ENCODE data around the gene ARRB1. TPM values are rescaled to one million over a fixed set of nuclear protein-coding genes. Genes with fewer than 3 reads are reported as not detected.

ARRB1 gene
- total and polyA plus RNA-seq, 12 donors, result 4.9 to 54.2 (median 31.0) TPM

DNA sequence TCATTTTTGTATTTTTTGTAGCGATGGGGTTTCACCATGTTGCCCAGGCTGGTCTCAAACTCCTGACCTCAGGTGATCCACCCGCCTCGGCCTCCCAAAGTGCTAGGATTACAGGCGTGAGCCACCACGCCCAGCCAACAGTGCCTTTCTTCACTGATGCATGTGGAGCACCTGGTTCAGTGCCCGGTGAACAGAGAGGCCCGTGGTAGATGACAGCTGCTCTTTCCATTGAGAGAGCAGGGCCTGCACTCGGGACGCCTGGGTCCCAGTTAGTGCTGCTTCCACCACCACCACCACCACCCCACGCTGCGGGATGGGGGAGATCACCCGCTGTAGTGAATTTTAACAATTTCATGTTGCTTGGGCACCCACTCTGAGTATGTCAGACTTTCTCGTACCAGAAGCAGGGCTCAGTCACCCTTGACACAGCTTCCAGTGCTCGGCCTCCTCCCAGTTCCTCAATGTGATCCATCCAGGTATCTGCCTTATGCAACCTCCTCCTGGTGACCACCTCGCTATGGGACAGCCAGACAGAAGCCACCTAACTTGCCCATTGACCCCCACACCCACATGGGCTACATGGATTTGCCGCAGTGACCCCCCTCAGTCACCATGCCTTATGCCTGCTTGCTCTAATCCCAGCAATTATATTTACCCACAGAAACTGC, 36.6 kb downstream of the ARRB1 start:
- no peak for TF ChIP-seq POLR2A (IDR thresholded peaks at IDR 0.05)
- TF ChIP-seq, protein P1, sequence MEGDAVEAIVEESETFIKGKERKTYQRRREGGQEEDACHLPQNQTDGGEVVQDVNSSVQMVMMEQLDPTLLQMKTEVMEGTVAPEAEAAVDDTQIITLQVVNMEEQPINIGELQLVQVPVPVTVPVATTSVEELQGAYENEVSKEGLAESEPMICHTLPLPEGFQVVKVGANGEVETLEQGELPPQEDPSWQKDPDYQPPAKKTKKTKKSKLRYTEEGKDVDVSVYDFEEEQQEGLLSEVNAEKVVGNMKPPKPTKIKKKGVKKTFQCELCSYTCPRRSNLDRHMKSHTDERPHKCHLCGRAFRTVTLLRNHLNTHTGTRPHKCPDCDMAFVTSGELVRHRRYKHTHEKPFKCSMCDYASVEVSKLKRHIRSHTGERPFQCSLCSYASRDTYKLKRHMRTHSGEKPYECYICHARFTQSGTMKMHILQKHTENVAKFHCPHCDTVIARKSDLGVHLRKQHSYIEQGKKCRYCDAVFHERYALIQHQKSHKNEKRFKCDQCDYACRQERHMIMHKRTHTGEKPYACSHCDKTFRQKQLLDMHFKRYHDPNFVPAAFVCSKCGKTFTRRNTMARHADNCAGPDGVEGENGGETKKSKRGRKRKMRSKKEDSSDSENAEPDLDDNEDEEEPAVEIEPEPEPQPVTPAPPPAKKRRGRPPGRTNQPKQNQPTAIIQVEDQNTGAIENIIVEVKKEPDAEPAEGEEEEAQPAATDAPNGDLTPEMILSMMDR (IDR thresholded peaks at IDR 0.05), result no peak
- DNase-seq, result no peak
- peak overlapping the region in 1 of 5 donors; percentile 45 for H3K27ac ChIP-seq
- H3K4me3 ChIP-seq, result no peak overlapping the region
- 83 to 94% (median 85%) methylated on average over 12 to 16 of the region's 16 CpGs for WGBS, 4 donors
- H3K4me1 ChIP-seq (replicated peaks in 1 of 2), result peaks cover 0 to 18% of the 10 kb centered on the region in 2 donors
- no peaks in the 10 kb centered on the region for H3K27me3 ChIP-seq
- intact Hi-C loops (cut with DNase I), result no loop called here
- H3K36me3 ChIP-seq (replicated peaks in 1 of 2), result no peaks in the 10 kb centered on the region
- H3K9me3 ChIP-seq (replicated peaks in 1 of 3), result no peaks in the 10 kb centered on the region

DNA sequence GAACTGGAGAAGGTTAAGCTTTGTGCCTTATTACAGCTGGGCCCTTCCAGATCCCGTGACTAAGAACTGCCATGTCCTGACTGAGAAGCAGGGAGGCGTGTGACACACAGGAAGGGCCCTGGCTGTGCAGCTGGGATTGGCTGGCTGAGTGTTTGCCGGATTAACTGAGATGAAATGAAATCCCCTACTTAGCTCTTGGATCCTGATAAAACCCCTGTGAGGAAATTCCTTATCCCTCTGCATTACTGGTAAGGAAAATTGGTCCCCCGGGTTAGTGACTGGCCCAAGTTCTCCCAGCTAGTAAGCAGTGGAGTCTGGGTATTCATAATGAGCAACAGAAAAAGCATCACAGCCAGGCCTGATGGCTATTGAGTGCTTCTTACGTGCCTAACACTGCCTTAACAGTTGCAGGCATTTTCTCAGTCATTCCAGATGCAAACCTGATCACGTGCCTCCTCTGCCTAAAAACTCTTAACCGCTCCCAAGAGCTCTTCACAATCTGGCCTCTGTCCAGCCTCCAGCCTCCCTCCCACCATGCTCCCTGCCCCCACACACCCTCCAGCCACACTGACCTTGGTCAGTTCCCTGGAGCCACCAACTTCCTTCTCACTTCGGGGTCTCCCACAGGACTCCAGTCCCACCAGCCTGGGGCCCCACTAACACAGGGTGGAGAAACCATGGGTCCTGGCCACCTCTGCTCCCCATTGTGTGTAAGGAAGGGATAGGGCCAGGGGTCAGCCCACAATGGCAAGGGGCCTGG, 37.8 kb downstream of the ARRB1 start:
- H3K27ac ChIP-seq, result peak overlapping the region in 2 of 5 donors; percentile 81 to 92
- peak in 6 of 7 donors; percentile 29 to 66 (median 38) for DNase-seq
- intact Hi-C loops (cut with DNase I), result no loop called here
- H3K9me3 ChIP-seq (replicated peaks in 1 of 3), result no peaks in the 10 kb centered on the region
- TF ChIP-seq, protein P1 (IDR thresholded peaks at IDR 0.05), result no peak
- TF ChIP-seq POLR2A (IDR thresholded peaks at IDR 0.05), result no peak
- H3K4me1 ChIP-seq (replicated peaks in 1 of 2), result peaks cover 0 to 18% of the 10 kb centered on the region in 2 donors
- H3K27me3 ChIP-seq, result no peaks in the 10 kb centered on the region
- WGBS, 4 donors, result 61 to 70% (median 64%) methylated on average over 8 of the region's 8 CpGs
- no peaks in the 10 kb centered on the region for H3K36me3 ChIP-seq (replicated peaks in 1 of 2)
- H3K4me3 ChIP-seq, result no peak overlapping the region

DNA sequence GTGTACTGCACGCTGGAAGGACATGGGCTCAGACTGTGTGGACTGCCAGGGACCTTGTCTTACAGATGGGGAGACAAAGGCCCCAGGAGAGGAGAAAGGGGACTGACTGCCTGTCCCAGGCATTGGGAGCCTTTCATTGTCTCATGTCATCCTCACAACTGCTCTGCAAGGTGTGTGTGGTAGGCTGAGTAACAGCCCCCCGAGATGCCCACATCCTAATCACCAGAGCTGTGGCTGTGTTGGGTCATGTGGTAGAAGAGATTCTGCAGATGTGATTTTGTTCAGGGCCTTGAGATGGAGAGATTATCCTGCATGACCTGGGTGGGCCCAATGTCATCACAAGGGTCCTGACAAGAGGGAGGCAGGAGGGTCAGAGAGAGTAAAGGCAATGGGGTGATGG, 39.1 kb downstream of the ARRB1 start:
- no peak overlapping the region for H3K4me3 ChIP-seq
- intact Hi-C loops (cut with DNase I), result no loop called here
- WGBS, 4 donors, result 63 to 87% (median 80%) methylated on average over 2 of the region's 2 CpGs

DNA sequence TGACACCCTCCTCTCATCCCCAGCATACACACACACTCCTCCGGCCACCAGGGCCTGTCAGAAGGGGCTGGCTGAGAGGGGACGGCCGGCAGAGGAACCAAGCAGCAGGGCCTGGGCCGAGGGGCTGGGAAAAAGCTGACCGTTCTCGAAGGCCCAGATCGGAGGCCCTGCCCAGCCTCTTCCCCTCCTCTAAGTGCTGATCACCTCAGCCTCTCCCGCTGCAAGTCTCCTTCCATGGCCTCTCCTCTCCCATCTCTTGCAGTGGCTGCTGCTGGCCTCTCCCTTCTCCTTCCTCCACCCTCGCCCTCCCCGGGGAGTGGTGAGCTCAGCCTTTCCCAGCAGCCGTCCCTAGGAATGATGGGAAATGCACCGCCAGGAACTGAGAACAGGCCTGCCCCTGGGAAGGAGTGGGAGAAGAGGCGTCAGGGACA, 39.6 kb downstream of the ARRB1 start:
- WGBS, 4 donors, result 60 to 76% (median 71%) methylated on average over 11 to 13 of the region's 13 CpGs
- Histone ChIP-seq H3K9me3 (replicated peaks in 1 of 3) (no peaks in the 10 kb centered on the region), H3K4me3 (no peak overlapping the region), H3K27me3 (no peaks in the 10 kb centered on the region), H3K27ac (peak overlapping the region in 4 of 5 donors; percentile 40 to 92 (median 69)), H3K4me1 (replicated peaks in 1 of 2) (peaks cover 0 to 18% of the 10 kb centered on the region in 2 donors), H3K36me3 (replicated peaks in 1 of 2) (no peaks in the 10 kb centered on the region)
- intact Hi-C loops (cut with DNase I), result no loop called here
- peak; percentile 25 to 73 (median 46) for DNase-seq
- TF ChIP-seq, protein P1 (IDR thresholded peaks at IDR 0.05), result no peak
- TF ChIP-seq POLR2A (IDR thresholded peaks at IDR 0.05), result no peak

More for the DNA sequence above, 39.1 kb downstream of the ARRB1 start:
- TF ChIP-seq POLR2A (IDR thresholded peaks at IDR 0.05), result no peak
- TF ChIP-seq, protein P1 (IDR thresholded peaks at IDR 0.05), result no peak
- peak overlapping the region in 4 of 5 donors; percentile 40 to 92 (median 69) for H3K27ac ChIP-seq
- H3K36me3 ChIP-seq (replicated peaks in 1 of 2), result no peaks in the 10 kb centered on the region
- no peaks in the 10 kb centered on the region for H3K27me3 ChIP-seq
- H3K9me3 ChIP-seq (replicated peaks in 1 of 3), result no peaks in the 10 kb centered on the region
- no peak for DNase-seq
- peaks cover 0 to 18% of the 10 kb centered on the region in 2 donors for H3K4me1 ChIP-seq (replicated peaks in 1 of 2)
